ENCODE data around the gene LSAMP. TPM values are rescaled to one million over a fixed set of nuclear protein-coding genes. Genes with fewer than 3 reads are reported as not detected.

LSAMP gene
- polyA plus RNA-seq, 3 donors: not detected

DNA sequence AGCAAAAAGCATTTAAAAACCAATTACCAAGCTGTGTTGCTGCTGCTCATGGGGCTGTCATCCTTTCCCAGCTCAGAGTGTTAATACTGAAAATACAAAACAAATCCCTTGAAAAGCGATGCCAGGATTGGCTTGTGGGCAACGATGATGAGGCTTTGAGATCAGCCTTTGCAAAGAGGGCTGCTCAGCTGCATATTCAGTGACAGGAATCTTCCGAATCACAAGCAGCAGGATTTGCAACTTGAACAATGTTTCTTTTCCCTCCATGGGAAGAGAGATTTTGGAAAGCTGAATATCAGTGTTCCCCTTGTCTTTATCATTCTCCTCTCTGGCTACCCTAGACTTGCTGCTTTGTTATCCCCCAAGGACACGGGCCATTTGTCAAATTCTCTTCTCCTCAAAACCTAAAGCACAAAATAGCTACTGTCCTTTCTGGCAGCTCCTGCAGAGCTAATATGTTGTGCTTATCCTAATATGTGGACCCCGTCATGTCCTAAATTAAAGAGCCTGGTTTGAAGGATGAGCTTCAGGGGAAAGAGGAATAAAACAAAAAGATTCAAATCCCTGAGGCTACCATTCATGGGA lies 446.2 kb downstream of the LSAMP start:
- Mint-ChIP-seq H3K4me1 (no peaks in the 10 kb centered on the region), H3K36me3 (no peaks in the 10 kb centered on the region), H3K27me3 (ENCODE audit: low read depth in 3 of 3) (peaks cover 0 to 4% (median 0%) of the 10 kb centered on the region in 3 donors), H3K9me3 (peaks cover 0 to 2% (median 0%) of the 10 kb centered on the region in 7 donors), H3K27ac (no peak overlapping the region), H3K4me3 (no peak overlapping the region)
- TF ChIP-seq, protein P1, sequence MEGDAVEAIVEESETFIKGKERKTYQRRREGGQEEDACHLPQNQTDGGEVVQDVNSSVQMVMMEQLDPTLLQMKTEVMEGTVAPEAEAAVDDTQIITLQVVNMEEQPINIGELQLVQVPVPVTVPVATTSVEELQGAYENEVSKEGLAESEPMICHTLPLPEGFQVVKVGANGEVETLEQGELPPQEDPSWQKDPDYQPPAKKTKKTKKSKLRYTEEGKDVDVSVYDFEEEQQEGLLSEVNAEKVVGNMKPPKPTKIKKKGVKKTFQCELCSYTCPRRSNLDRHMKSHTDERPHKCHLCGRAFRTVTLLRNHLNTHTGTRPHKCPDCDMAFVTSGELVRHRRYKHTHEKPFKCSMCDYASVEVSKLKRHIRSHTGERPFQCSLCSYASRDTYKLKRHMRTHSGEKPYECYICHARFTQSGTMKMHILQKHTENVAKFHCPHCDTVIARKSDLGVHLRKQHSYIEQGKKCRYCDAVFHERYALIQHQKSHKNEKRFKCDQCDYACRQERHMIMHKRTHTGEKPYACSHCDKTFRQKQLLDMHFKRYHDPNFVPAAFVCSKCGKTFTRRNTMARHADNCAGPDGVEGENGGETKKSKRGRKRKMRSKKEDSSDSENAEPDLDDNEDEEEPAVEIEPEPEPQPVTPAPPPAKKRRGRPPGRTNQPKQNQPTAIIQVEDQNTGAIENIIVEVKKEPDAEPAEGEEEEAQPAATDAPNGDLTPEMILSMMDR (IDR thresholded peaks at IDR 0.05): no peak
- H3K36me3 ChIP-seq (replicated peaks in 1 of 2; ENCODE audit: control insufficient read depth in 1 of 2, insufficient read depth in 2 of 2, low read length in 2 of 2): no peaks in the 10 kb centered on the region
- no peaks in the 10 kb centered on the region for H3K9me3 ChIP-seq (replicated peaks in 1 of 2; ENCODE audit: control insufficient read depth in 1 of 2, insufficient read depth in 1 of 2, low read length in 2 of 2)
- intact Hi-C loops (cut with micrococcal nuclease): no loop called here
- H3K27me3 ChIP-seq (ENCODE audit: control insufficient read depth in 2 of 2, insufficient read depth in 2 of 2, low read length in 2 of 2): no peaks in the 10 kb centered on the region
- H3K4me2 ChIP-seq (replicated peaks; ENCODE audit: extremely low read depth, low read length, poor library complexity, severe bottlenecking): no peak overlapping the region
- H3K4me3 ChIP-seq (replicated peaks in 1 of 3; ENCODE audit: low read depth in 2 of 3, low read length in 3 of 3): no peak overlapping the region
- H2AFZ ChIP-seq (ENCODE audit: insufficient read depth, low read depth, low read length, poor library complexity, severe bottlenecking): no peak overlapping the region
- H3K4me1 ChIP-seq (ENCODE audit: control insufficient read depth in 1 of 2, insufficient read depth in 2 of 2, low read length in 2 of 2): no peaks in the 10 kb centered on the region
- 60% methylated on average over 1 of the region's 5 CpGs for WGBS (ENCODE audit: insufficient coverage)
- no peaks in the 10 kb centered on the region for H4K20me1 ChIP-seq (ENCODE audit: insufficient read depth, low read length)
- no peak for DNase-seq
- no peaks in the 10 kb centered on the region for H3K79me2 ChIP-seq (ENCODE audit: insufficient read depth, low read length)
- H3K27ac ChIP-seq (ENCODE audit: low read depth in 1 of 2, low read length in 2 of 2): no peak overlapping the region
- H3K9ac ChIP-seq (ENCODE audit: insufficient read depth, low read length, poor library complexity, severe bottlenecking): no peak overlapping the region

DNA sequence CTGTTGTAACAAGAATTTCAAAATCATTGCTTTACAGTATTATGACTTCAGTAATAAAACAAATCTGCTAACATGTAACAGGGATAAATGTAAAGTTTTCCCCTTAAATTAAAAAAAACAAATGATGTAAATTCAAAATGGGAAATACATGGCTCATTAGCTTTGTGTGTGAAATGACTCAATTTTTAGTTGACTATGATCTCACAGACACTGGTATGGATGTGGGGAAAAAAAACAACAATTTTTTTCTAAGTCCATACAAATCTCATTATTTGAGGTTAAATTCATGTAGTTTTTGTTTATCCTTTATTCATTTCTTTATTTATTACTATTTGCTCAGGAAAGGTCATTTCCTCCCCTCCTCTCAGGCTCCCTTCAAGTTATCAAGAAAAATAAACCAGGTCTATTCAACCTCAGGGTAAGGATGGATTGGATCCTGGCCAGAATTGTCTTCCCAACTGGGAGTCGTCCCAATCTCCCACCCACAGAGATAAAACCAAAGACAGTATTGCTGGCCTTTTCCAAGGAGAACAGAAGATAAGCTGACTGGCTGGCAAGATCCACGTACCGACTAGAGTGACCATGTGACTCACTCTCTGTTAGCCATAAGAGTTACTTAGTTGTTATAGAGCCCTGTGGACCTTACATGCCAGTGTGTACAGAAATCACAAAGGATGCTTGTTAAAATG lies 448.7 kb downstream of the LSAMP start:
- H3K4me2 ChIP-seq (replicated peaks; ENCODE audit: extremely low read depth, low read length, poor library complexity, severe bottlenecking): no peak overlapping the region
- no peak overlapping the region for H3K27ac Mint-ChIP-seq
- no peaks in the 10 kb centered on the region for H3K36me3 ChIP-seq (replicated peaks in 1 of 2; ENCODE audit: control insufficient read depth in 1 of 2, insufficient read depth in 2 of 2, low read length in 2 of 2)
- DNase-seq: no peak
- no peak overlapping the region for H3K4me3 Mint-ChIP-seq
- H4K20me1 ChIP-seq (ENCODE audit: insufficient read depth, low read length): no peaks in the 10 kb centered on the region
- no peak overlapping the region for H2AFZ ChIP-seq (ENCODE audit: insufficient read depth, low read depth, low read length, poor library complexity, severe bottlenecking)
- H3K4me1 Mint-ChIP-seq: no peaks in the 10 kb centered on the region
- H3K9ac ChIP-seq (ENCODE audit: insufficient read depth, low read length, poor library complexity, severe bottlenecking): no peak overlapping the region
- H3K4me1 ChIP-seq (ENCODE audit: control insufficient read depth in 1 of 2, insufficient read depth in 2 of 2, low read length in 2 of 2): no peaks in the 10 kb centered on the region
- TF ChIP-seq, protein P1 (IDR thresholded peaks at IDR 0.05): no peak
- H3K27me3 ChIP-seq (ENCODE audit: control insufficient read depth in 2 of 2, insufficient read depth in 2 of 2, low read length in 2 of 2): no peaks in the 10 kb centered on the region
- H3K27ac ChIP-seq (ENCODE audit: low read depth in 1 of 2, low read length in 2 of 2): no peak overlapping the region
- no peak overlapping the region for H3K4me3 ChIP-seq (replicated peaks in 1 of 3; ENCODE audit: low read depth in 2 of 3, low read length in 3 of 3)
- peaks cover 0 to 2% (median 0%) of the 10 kb centered on the region in 7 donors for H3K9me3 Mint-ChIP-seq
- no peaks in the 10 kb centered on the region for H3K36me3 Mint-ChIP-seq
- 88% methylated on average over 2 of the region's 3 CpGs for whole genome bisulfite sequencing (ENCODE audit: insufficient coverage)
- H3K79me2 ChIP-seq (ENCODE audit: insufficient read depth, low read length): no peaks in the 10 kb centered on the region
- intact Hi-C loops (cut with micrococcal nuclease): no loop called here
- peaks cover 0 to 3% (median 0%) of the 10 kb centered on the region in 3 donors for H3K27me3 Mint-ChIP-seq (ENCODE audit: low read depth in 3 of 3)
- no peaks in the 10 kb centered on the region for H3K9me3 ChIP-seq (replicated peaks in 1 of 2; ENCODE audit: control insufficient read depth in 1 of 2, insufficient read depth in 1 of 2, low read length in 2 of 2)
